Amniotic stem cell (primary cell): ENCODE data around the gene TIGD1.
"Not testable (repeated sequence)": the region's sequence is repeated elsewhere in the genome, so short reads cannot be mapped to it uniquely, and the experiment has no call there.

Experiments
- DNase-seq: peaks from one replicate; lab custom pipeline; 2025; lab: John Stamatoyannopoulos, UW

The TIGD1 gene

GRCh38 chr2:232570481-232570880, 20.1 kb upstream of the TIGD1 start:
- not testable (repeated sequence) for DNase-seq

GRCh38 chr2:232569541-232569940, 19.2 kb upstream of the TIGD1 start:
- no peak for DNase-seq

GRCh38 chr2:232568161-232568560, 17.8 kb upstream of the TIGD1 start:
- peak; percentile 51 for DNase-seq

GRCh38 chr2:232567721-232568120, 17.4 kb upstream of the TIGD1 start:
- DNase-seq = no peak

GRCh38 chr2:232563580-232563979, 13.2 kb upstream of the TIGD1 start:
- DNase-seq = no peak

GRCh38 chr2:232562515-232563151, 12.3 kb upstream of the TIGD1 start:
- DNase-seq = no peak

- no peak for DNase-seq
Observed at GRCh38 chr2:232556426-232556825, 6.1 kb upstream of the TIGD1 start.

GRCh38 chr2:232551776-232552175, 1.4 kb upstream of the TIGD1 start:
- DNase-seq = no peak

GRCh38 chr2:232551250-232551638, 887 bp upstream of the TIGD1 start:
- no peak for DNase-seq

GRCh38 chr2:232549655-232550353, 553 bp downstream of the TIGD1 start:
- no peak for DNase-seq

GRCh38 chr2:232547991-232548390, 2.4 kb downstream of the TIGD1 start:
- no peak for DNase-seq

- no peak for DNase-seq
Observed at GRCh38 chr2:232545511-232546375, 4.6 kb downstream of the TIGD1 start.

- DNase-seq = no peak
Observed at GRCh38 chr2:232544674-232545073, 5.7 kb downstream of the TIGD1 start.

GRCh38 chr2:232543928-232544631, 6.3 kb downstream of the TIGD1 start:
- no peak for DNase-seq

GRCh38 chr2:232543491-232543890, 6.9 kb downstream of the TIGD1 start:
- DNase-seq = no peak

GRCh38 chr2:232542715-232543467, 7.5 kb downstream of the TIGD1 start:
- DNase-seq = no peak

- no peak for DNase-seq
Observed at GRCh38 chr2:232541961-232542714, 8.2 kb downstream of the TIGD1 start.

- no peak for DNase-seq
Observed at GRCh38 chr2:232541195-232541960, 9.0 kb downstream of the TIGD1 start.

GRCh38 chr2:232540441-232541041, 9.8 kb downstream of the TIGD1 start:
- DNase-seq = no peak
